HG03439 (cell line): ENCODE data around the gene RAD21L1.

Experiments
- ATAC-seq: cut with Tn5 transposase; IDR thresholded peaks from one replicate; pipeline ENCODE4 v1.9.1; 2021; ENCODE audit warnings: mild to moderate bottlenecking, moderate library complexity; ENCODE audit not compliant: unreplicated experiment

The RAD21L1 gene

GRCh38 chr20:1225783-1226654, at the start of gene RAD21L1:
Gene RAD21L1, plus strand, starts transcription at chr20:1226044. Its CDS starts 2,410 bp downstream, at chr20:1228454.
- no peak for ATAC-seq

- no peak for ATAC-seq
Observed at GRCh38 chr20:1177680-1178079, 48.2 kb upstream of the RAD21L1 start.

- ATAC-seq: no peak
Observed at GRCh38 chr20:1178103-1178502, 47.7 kb upstream of the RAD21L1 start.

GRCh38 chr20:1178623-1179022, 47.2 kb upstream of the RAD21L1 start:
- ATAC-seq: no peak

GRCh38 chr20:1180949-1181348, 44.9 kb upstream of the RAD21L1 start:
- ATAC-seq: no peak

- ATAC-seq: no peak
Observed at GRCh38 chr20:1182106-1182505, 43.7 kb upstream of the RAD21L1 start.

GRCh38 chr20:1183153-1183552, 42.7 kb upstream of the RAD21L1 start:
- ATAC-seq: no peak

GRCh38 chr20:1184260-1184637, 41.6 kb upstream of the RAD21L1 start:
- ATAC-seq: no peak

GRCh38 chr20:1184638-1185315, 41.1 kb upstream of the RAD21L1 start, which contains the start of gene TMEM74B:
Gene TMEM74B, minus strand, starts transcription at chr20:1184981. Its CDS starts 1,180 bp downstream, at chr20:1183801.
- no peak for ATAC-seq

GRCh38 chr20:1185316-1185741, 40.5 kb upstream of the RAD21L1 start:
- no peak for ATAC-seq

- no peak for ATAC-seq
Observed at GRCh38 chr20:1185790-1186334, 40.0 kb upstream of the RAD21L1 start.

GRCh38 chr20:1186367-1186991, 39.4 kb upstream of the RAD21L1 start:
- no peak for ATAC-seq

- ATAC-seq: no peak
Observed at GRCh38 chr20:1187605-1188171, 38.2 kb upstream of the RAD21L1 start.

- ATAC-seq: no peak
Observed at GRCh38 chr20:1188347-1188746, 37.5 kb upstream of the RAD21L1 start.

GRCh38 chr20:1189827-1190226, 36.0 kb upstream of the RAD21L1 start:
- no peak for ATAC-seq

- no peak for ATAC-seq
Observed at GRCh38 chr20:1190847-1191246, 35.0 kb upstream of the RAD21L1 start.

GRCh38 chr20:1191299-1191698, 34.5 kb upstream of the RAD21L1 start:
- ATAC-seq: no peak

- no peak for ATAC-seq
Observed at GRCh38 chr20:1195226-1195625, 30.6 kb upstream of the RAD21L1 start.

- ATAC-seq: no peak
Observed at GRCh38 chr20:1196634-1197033, 29.2 kb upstream of the RAD21L1 start.

- ATAC-seq: no peak
Observed at GRCh38 chr20:1197801-1198200, 28.0 kb upstream of the RAD21L1 start.

GRCh38 chr20:1198751-1199150, 27.1 kb upstream of the RAD21L1 start:
- ATAC-seq: no peak
